Smooth muscle cell (in vitro differentiated cells): ENCODE data around the gene WDR20. TPM values are rescaled to one million over a fixed set of nuclear protein-coding genes. Genes with fewer than 3 reads are reported as not detected.

Source experiments
- DNase-seq: peaks from one replicate; lab custom pipeline; 2025; ENCODE audit not compliant: unreplicated experiment; lab: John Stamatoyannopoulos, UW
- H2AFZ ChIP-seq: fragments of 200-600 bp; sonication (generic); 2 replicates; pipeline ENCODE4 v1.6.0; 2016; ENCODE audit warnings: antibody characterized with exemption, low read depth, mild to moderate bottlenecking
- H3F3A ChIP-seq: fragments of 200-600 bp; sonication (generic); 2 replicates; pipeline ENCODE4 v1.6.0; 2017; ENCODE audit warnings: antibody characterized with exemption, low read depth
- H3K27ac ChIP-seq: fragments of 200-600 bp; sonication (generic); 2 replicates; pipeline ENCODE4 v1.5.1; 2016; ENCODE audit warnings: low read depth, mild to moderate bottlenecking
- H3K27me3 ChIP-seq: fragments of 200-600 bp; sonication (generic); 2 replicates; pipeline ENCODE4 v1.6.1; 2016; ENCODE audit warnings: low read depth, mild to moderate bottlenecking
- H3K36me3 ChIP-seq: fragments of 200-600 bp; sonication (generic); 2 replicates; pipeline ENCODE4 v1.5.1; 2016; ENCODE audit warnings: low read depth
- H3K4me1 ChIP-seq: fragments of 200-600 bp; sonication (generic); 2 replicates; pipeline ENCODE4 v1.5.1; 2016; ENCODE audit warnings: low read depth
- H3K4me2 ChIP-seq: fragments of 200-600 bp; sonication (generic); 2 replicates; pipeline ENCODE4 v1.6.0; 2016; ENCODE audit warnings: mild to moderate bottlenecking
- H3K4me3 ChIP-seq: fragments of 200-600 bp; sonication (generic); 2 replicates; pipeline ENCODE4 v1.5.1; 2016; ENCODE audit warnings: mild to moderate bottlenecking
- H3K79me2 ChIP-seq: fragments of 200-600 bp; sonication (generic); 2 replicates; pipeline ENCODE4 v1.6.0; 2016; ENCODE audit warnings: low read depth, mild to moderate bottlenecking
- H3K9ac ChIP-seq: fragments of 200-600 bp; sonication (generic); 2 replicates; pipeline ENCODE4 v1.6.0; 2016; ENCODE audit warnings: low read depth
- H3K9me3 ChIP-seq: fragments of 200-600 bp; sonication (generic); replicated peaks from 2 replicates; pipeline ENCODE4 v1.5.1; 2016; ENCODE audit warnings: low read depth
- H4K20me1 ChIP-seq: fragments of 200-600 bp; sonication (generic); 2 replicates; pipeline ENCODE4 v1.6.0; 2016; ENCODE audit warnings: low read depth
- CTCF ChIP-seq: fragments of 200-600 bp; sonication (generic); IDR thresholded peaks from 2 replicates; pipeline ENCODE4 v1.5.1; 2017; ENCODE audit warnings: borderline replicate concordance, mild to moderate bottlenecking, antibody characterized with exemption; ENCODE audit not compliant: insufficient read depth, poor library complexity, severe bottlenecking
- WGBS: methylation state at CpG from one replicate; pipeline ENCODE4 v1.1.7; 2016; ENCODE audit warnings: low lambda C conversion rate; 5-methylcytosine and 5-hydroxymethylcytosine counted together
- polyA plus RNA-seq: library from polyadenylated mRNA; unstranded; fragments of >200 nt; fragmentation: Nextera tagmentation; extraction: Ambion mirVana; gene quantifications from 2 replicates; pipeline ENCODE4 v1.2.1, GENCODE V29; 2016
- total RNA-seq: library from RNA; depleted of rRNA; stranded (reverse); fragments of >200 nt; gene quantifications from 2 replicates; pipeline ENCODE4 v1.2.3, GENCODE V29; 2014

The WDR20 gene
- total and polyA plus RNA-seq, 2 experiments from 2014 or later, result 12.0 to 19.4 TPM

GRCh38 chr14:102189874-102190273, 50.2 kb downstream of the WDR20 start:
- no peak overlapping the region for H3K4me2 ChIP-seq
- H3K36me3 ChIP-seq, result no peaks in the 10 kb centered on the region
- peaks cover 29% of the 10 kb centered on the region for H3F3A ChIP-seq
- H3K27me3 ChIP-seq, result no peaks in the 10 kb centered on the region
- H3K4me3 ChIP-seq, result no peak overlapping the region
- peaks cover 72% of the 10 kb centered on the region for H3K79me2 ChIP-seq
- no peak overlapping the region for H3K9ac ChIP-seq
- no peak overlapping the region for H3K27ac ChIP-seq
- no peaks in the 10 kb centered on the region for H3K9me3 ChIP-seq
- peaks cover 93% of the 10 kb centered on the region for H4K20me1 ChIP-seq
- peaks cover 19% of the 10 kb centered on the region for H3K4me1 ChIP-seq
- no peak overlapping the region for H2AFZ ChIP-seq
- 97% methylated on average over 5 of the region's 5 CpGs for WGBS
- TF ChIP-seq CTCF, result no peak
- no peak for DNase-seq

GRCh38 chr14:102192840-102193502, 53.3 kb downstream of the WDR20 start:
- peaks cover 97% of the 10 kb centered on the region for H4K20me1 ChIP-seq
- no peak overlapping the region for H3K4me3 ChIP-seq

GRCh38 chr14:102194856-102195255, 55.2 kb downstream of the WDR20 start:
- peaks cover 97% of the 10 kb centered on the region for H4K20me1 ChIP-seq

More at GRCh38 chr14:102192840-102193502, 53.3 kb downstream of the WDR20 start:
- Histone ChIP-seq H3K27me3 (no peaks in the 10 kb centered on the region), H3K36me3 (no peaks in the 10 kb centered on the region), H3K79me2 (peaks cover 76% of the 10 kb centered on the region), H3K9ac (no peak overlapping the region), H3F3A (peaks cover 16% of the 10 kb centered on the region), H3K27ac (no peak overlapping the region), H3K4me2 (no peak overlapping the region), H3K4me1 (peaks cover 9% of the 10 kb centered on the region), H3K9me3 (no peaks in the 10 kb centered on the region), H2AFZ (no peak overlapping the region)
- TF ChIP-seq CTCF, result no peak
- WGBS, result 62% methylated on average over 13 of the region's 13 CpGs
- DNase-seq, result no peak

More at GRCh38 chr14:102194856-102195255, 55.2 kb downstream of the WDR20 start:
- Histone ChIP-seq H3K36me3 (no peaks in the 10 kb centered on the region), H3K4me2 (no peak overlapping the region), H3K9ac (no peak overlapping the region), H3K27ac (no peak overlapping the region), H3K27me3 (no peaks in the 10 kb centered on the region), H3K4me3 (no peak overlapping the region), H3K4me1 (no peaks in the 10 kb centered on the region), H3F3A (peaks cover 2% of the 10 kb centered on the region), H3K79me2 (peaks cover 83% of the 10 kb centered on the region), H2AFZ (no peak overlapping the region), H3K9me3 (no peaks in the 10 kb centered on the region)
- no peak for TF ChIP-seq CTCF
- 89% methylated on average over 4 of the region's 4 CpGs for WGBS
- no peak for DNase-seq
